Measurements from ENCODE around the gene AKR7A2. TPM values are rescaled to one million over a fixed set of nuclear protein-coding genes. Genes with fewer than 3 reads are reported as not detected.

AKR7A2 gene
- total RNA-seq, 2 donors from 2014 or later = 31.8 to 41.7 TPM

- Mint-ChIP-seq H3K4me3 (no peak overlapping the region), H3K36me3 (ENCODE audit: insufficient read depth in 2 of 2) (peaks cover 0 to 3% of the 10 kb centered on the region in 2 donors), H3K9me3 (no peaks in the 10 kb centered on the region), H3K4me1 (ENCODE audit: low read depth) (peaks cover 42% of the 10 kb centered on the region), H3K27me3 (ENCODE audit: low read depth) (no peaks in the 10 kb centered on the region), H3K27ac (no peak overlapping the region)
- DNase-seq = no peak
- no peak for ATAC-seq (replicated peaks in 1 of 2)
Observed at GRCh38 chr1:19315378-19316198, 3.6 kb upstream of the AKR7A2 start.

GRCh38 chr1:19313961-19314882 is 2.3 kb upstream of the AKR7A2 start:
- no peaks in the 10 kb centered on the region for H3K27me3 Mint-ChIP-seq (ENCODE audit: low read depth)
- H3K36me3 Mint-ChIP-seq (ENCODE audit: insufficient read depth in 2 of 2) = peaks cover 0 to 3% of the 10 kb centered on the region in 2 donors
- H3K27ac Mint-ChIP-seq = no peak overlapping the region
- no peak overlapping the region for H3K4me3 Mint-ChIP-seq
- ATAC-seq (replicated peaks in 1 of 2) (no peak), DNase-seq (no peak)
- H3K9me3 Mint-ChIP-seq = no peaks in the 10 kb centered on the region
- H3K4me1 Mint-ChIP-seq (ENCODE audit: low read depth) = peaks cover 48% of the 10 kb centered on the region

- Mint-ChIP-seq H3K4me3 (peak overlapping the region; percentile 59 to 86), H3K27ac (no peak overlapping the region), H3K4me1 (ENCODE audit: low read depth) (peaks cover 54% of the 10 kb centered on the region), H3K27me3 (ENCODE audit: low read depth) (no peaks in the 10 kb centered on the region), H3K36me3 (ENCODE audit: insufficient read depth in 2 of 2) (peaks cover 0 to 1% of the 10 kb centered on the region in 2 donors), H3K9me3 (no peaks in the 10 kb centered on the region)
- ATAC-seq (replicated peaks in 1 of 2) (no peak), DNase-seq (no peak)
Observed at GRCh38 chr1:19313636-19313959, 1.7 kb upstream of the AKR7A2 start.

GRCh38 chr1:19312782-19313635 is 1.1 kb upstream of the AKR7A2 start:
- peaks cover 54% of the 10 kb centered on the region for H3K4me1 Mint-ChIP-seq (ENCODE audit: low read depth)
- no peak for ATAC-seq (replicated peaks in 1 of 2)

GRCh38 chr1:19311503-19311930 is 427 bp downstream of the AKR7A2 start:
- DNase-seq = peak in 1 of 2 donors; percentile 27
- peak overlapping the region; percentile 88 to 94 for H3K4me3 Mint-ChIP-seq
- peak; percentile 28 to 32 for ATAC-seq (replicated peaks in 1 of 2)
- H3K27ac Mint-ChIP-seq = peak overlapping the region; percentile 54
- no peaks in the 10 kb centered on the region for H3K27me3 Mint-ChIP-seq (ENCODE audit: low read depth)
- peaks cover 49% of the 10 kb centered on the region for H3K4me1 Mint-ChIP-seq (ENCODE audit: low read depth)
- no peaks in the 10 kb centered on the region for H3K9me3 Mint-ChIP-seq
- H3K36me3 Mint-ChIP-seq (ENCODE audit: insufficient read depth in 2 of 2) = peaks cover 4 to 6% of the 10 kb centered on the region in 2 donors

More at GRCh38 chr1:19312782-19313635, 1.1 kb upstream of the AKR7A2 start:
- Mint-ChIP-seq H3K36me3 (ENCODE audit: insufficient read depth in 2 of 2) (peaks cover 0 to 1% of the 10 kb centered on the region in 2 donors), H3K27ac (peak overlapping the region; percentile 56), H3K27me3 (ENCODE audit: low read depth) (no peaks in the 10 kb centered on the region), H3K4me3 (peak overlapping the region; percentile 59 to 86), H3K9me3 (no peaks in the 10 kb centered on the region)
- DNase-seq = no peak

- peak overlapping the region; percentile 54 for H3K27ac Mint-ChIP-seq
- no peaks in the 10 kb centered on the region for H3K9me3 Mint-ChIP-seq
- DNase-seq (no peak), ATAC-seq (replicated peaks in 1 of 2) (no peak)
- H3K4me3 Mint-ChIP-seq = peak overlapping the region; percentile 88 to 94
- peaks cover 4 to 6% of the 10 kb centered on the region in 2 donors for H3K36me3 Mint-ChIP-seq (ENCODE audit: insufficient read depth in 2 of 2)
- peaks cover 44% of the 10 kb centered on the region for H3K4me1 Mint-ChIP-seq (ENCODE audit: low read depth)
- H3K27me3 Mint-ChIP-seq (ENCODE audit: low read depth) = no peaks in the 10 kb centered on the region
Observed at GRCh38 chr1:19310720-19311502, 1.0 kb downstream of the AKR7A2 start.

GRCh38 chr1:19310061-19310460 is 1.9 kb downstream of the AKR7A2 start:
- H3K9me3 Mint-ChIP-seq = no peaks in the 10 kb centered on the region
- no peak overlapping the region for H3K4me3 Mint-ChIP-seq
- ATAC-seq (replicated peaks in 1 of 2) = no peak
- peaks cover 6% of the 10 kb centered on the region in 2 donors for H3K36me3 Mint-ChIP-seq (ENCODE audit: insufficient read depth in 2 of 2)
- no peaks in the 10 kb centered on the region for H3K27me3 Mint-ChIP-seq (ENCODE audit: low read depth)
- H3K27ac Mint-ChIP-seq = no peak overlapping the region
- peaks cover 36% of the 10 kb centered on the region for H3K4me1 Mint-ChIP-seq (ENCODE audit: low read depth)
- no peak for DNase-seq

GRCh38 chr1:19309123-19309813 is 2.7 kb downstream of the AKR7A2 start:
- Mint-ChIP-seq H3K36me3 (ENCODE audit: insufficient read depth in 2 of 2) (peaks cover 8 to 9% of the 10 kb centered on the region in 2 donors), H3K27me3 (ENCODE audit: low read depth) (no peaks in the 10 kb centered on the region), H3K4me3 (peak overlapping the region in 1 of 2 donors; percentile 37), H3K9me3 (no peaks in the 10 kb centered on the region), H3K27ac (no peak overlapping the region), H3K4me1 (ENCODE audit: low read depth) (peaks cover 32% of the 10 kb centered on the region)
- DNase-seq (no peak), ATAC-seq (replicated peaks in 1 of 2) (no peak)

GRCh38 chr1:19308509-19308907 is 3.4 kb downstream of the AKR7A2 start:
- Mint-ChIP-seq H3K9me3 (no peaks in the 10 kb centered on the region), H3K27me3 (ENCODE audit: low read depth) (no peaks in the 10 kb centered on the region), H3K36me3 (ENCODE audit: insufficient read depth in 2 of 2) (peaks cover 9 to 10% of the 10 kb centered on the region in 2 donors), H3K27ac (no peak overlapping the region), H3K4me3 (no peak overlapping the region), H3K4me1 (ENCODE audit: low read depth) (peaks cover 30% of the 10 kb centered on the region)
- ATAC-seq (replicated peaks in 1 of 2) = no peak
- no peak for DNase-seq

- Mint-ChIP-seq H3K9me3 (no peaks in the 10 kb centered on the region), H3K27ac (no peak overlapping the region), H3K4me1 (ENCODE audit: low read depth) (peaks cover 24% of the 10 kb centered on the region), H3K4me3 (no peak overlapping the region), H3K36me3 (ENCODE audit: insufficient read depth in 2 of 2) (peaks cover 11% of the 10 kb centered on the region in 2 donors), H3K27me3 (ENCODE audit: low read depth) (no peaks in the 10 kb centered on the region)
- DNase-seq = no peak
- ATAC-seq (replicated peaks in 1 of 2) = no peak
Observed at GRCh38 chr1:19307794-19308508, 4.0 kb downstream of the AKR7A2 start.

GRCh38 chr1:19306941-19307340 is 5.0 kb downstream of the AKR7A2 start:
- Mint-ChIP-seq H3K27ac (no peak overlapping the region), H3K9me3 (no peaks in the 10 kb centered on the region), H3K36me3 (ENCODE audit: insufficient read depth in 2 of 2) (peaks cover 11% of the 10 kb centered on the region in 2 donors), H3K4me3 (no peak overlapping the region), H3K4me1 (ENCODE audit: low read depth) (peaks cover 20% of the 10 kb centered on the region), H3K27me3 (ENCODE audit: low read depth) (no peaks in the 10 kb centered on the region)
- DNase-seq = no peak
- no peak for ATAC-seq (replicated peaks in 1 of 2)

All from activated T-cell treated with anti-CD3 and anti-CD28 coated beads, Interleukin-2, amount 50 U/mL, for 72 hours (primary cell).